Measurements from ENCODE around the gene NXT1. TPM values are rescaled to one million over a fixed set of nuclear protein-coding genes. Genes with fewer than 3 reads are reported as not detected.

The NXT1 gene
- total RNA-seq, 2 experiments from 2014 or later, result 48.7 to 50.2 TPM

DNA sequence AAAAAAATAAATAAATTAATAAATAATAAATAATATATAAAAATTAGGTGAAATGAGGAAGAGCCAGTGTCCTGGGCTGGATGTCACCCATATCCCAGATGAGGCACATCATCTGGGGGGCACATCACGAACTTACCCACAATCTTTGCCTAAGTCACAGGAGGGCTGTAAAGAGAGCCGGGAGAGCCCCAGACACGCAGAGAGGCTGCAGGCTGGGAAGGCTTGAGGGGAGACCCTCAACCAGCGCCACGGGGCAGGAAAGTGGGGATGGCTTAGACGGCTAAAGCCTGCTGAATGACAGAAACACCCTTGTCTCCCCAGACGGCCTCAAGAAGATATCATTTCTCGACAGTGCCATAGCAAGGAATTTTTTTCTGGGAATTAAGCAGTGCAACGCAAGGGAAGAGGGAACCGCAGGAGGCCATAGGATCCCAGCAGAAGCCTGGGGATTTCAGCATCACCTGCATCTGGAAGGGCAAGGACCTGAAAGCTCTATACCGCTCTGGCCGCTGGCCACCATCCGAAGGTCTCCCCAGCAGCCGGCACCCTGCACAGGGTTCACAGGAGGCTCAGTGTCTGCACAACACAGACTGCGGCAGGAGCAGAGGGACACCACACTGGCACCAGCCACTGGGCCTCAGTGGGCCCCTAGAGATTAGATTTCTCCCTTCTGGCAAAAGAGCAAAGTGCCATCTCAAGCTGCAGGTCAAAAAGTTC lies 22.8 kb upstream of the NXT1 start:
- CTCF ChIA-PET, result no interaction called here
- POLR2A ChIA-PET, result no interaction called here

DNA sequence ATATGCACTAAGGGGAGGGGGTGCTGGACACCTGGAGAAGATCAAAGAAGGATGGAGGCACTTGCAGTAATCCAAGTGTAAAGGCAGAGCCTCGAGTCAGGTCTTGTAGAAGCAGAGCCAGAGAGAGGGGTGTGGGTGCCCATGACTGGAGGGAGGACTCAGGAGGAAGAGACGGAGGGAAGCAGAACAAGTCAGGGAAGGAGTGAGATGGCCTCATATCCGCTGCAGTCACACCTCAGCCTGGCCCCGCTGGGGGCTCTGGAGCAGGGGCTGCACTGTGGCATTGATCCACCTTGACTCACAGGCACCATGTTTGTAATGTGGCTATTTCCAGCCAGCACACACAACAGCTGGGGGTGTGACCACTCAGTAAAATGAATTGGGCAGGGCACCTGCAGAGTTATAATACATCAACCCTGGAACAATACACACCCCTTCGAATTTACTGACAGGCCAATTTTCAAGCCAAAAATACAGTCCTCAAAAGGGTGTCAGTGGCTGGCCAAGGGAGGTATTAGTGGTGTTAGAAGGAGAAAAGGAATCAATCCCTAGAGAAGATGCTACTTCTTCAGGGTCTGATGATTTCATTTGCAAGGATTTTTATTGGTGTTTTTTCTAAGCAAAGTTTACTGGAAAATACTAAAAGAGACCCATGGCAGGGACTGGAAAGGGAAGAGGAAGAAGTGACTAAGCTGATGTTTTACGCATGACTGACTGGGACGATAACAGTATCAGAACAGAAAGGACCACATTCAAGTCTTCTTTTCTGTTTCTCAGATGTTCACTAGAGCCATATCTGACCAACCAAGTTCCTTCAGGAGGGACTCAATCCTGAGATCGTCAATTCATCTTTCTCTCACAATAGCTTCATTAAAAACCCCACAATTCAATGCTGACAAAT lies 18.9 kb upstream of the NXT1 start:
- CTCF ChIA-PET, result no interaction called here
- POLR2A ChIA-PET, result no interaction called here

DNA sequence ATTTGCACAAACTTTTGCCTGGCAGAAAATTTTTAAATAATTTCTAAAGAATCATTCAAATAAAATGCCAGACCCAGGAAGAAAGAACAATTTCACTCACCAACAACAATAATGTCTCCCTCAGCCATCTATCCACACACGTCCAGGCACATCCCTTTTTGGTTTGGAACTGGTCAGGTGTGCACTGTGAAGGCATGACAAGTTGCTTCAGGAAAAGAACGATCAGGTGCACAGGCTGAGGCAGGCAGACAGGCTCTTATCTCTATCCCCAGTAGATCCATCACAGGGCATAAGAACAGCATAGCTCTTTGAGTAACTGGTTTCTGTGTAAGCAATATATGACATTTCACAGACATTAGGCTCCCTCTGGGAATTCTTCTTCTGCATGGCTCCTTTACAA lies 18.1 kb upstream of the NXT1 start:
- ChIA-PET CTCF (no interaction called here), POLR2A (no interaction called here)

DNA sequence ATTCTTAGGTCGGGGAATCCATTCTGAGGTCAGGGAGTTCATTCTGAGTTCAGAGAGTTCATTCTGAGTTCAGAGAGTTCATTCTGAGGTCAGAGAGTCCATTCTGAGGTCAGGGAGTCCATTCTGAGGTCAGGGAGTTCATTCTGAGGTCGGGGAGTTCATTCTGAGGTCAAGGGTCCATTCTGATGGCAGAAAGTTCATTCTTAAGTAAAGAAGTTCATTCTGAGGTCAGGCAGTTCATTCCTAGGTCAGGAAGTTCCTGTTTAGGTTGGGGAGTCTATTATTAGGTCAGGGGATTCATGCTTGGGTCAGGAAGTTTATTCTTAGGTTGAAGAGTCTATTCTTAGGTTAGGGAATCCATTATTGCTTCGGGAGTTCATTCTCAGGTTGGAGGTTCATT lies 16.5 kb upstream of the NXT1 start:
- POLR2A ChIA-PET, result no interaction called here
- CTCF ChIA-PET, result no interaction called here

DNA sequence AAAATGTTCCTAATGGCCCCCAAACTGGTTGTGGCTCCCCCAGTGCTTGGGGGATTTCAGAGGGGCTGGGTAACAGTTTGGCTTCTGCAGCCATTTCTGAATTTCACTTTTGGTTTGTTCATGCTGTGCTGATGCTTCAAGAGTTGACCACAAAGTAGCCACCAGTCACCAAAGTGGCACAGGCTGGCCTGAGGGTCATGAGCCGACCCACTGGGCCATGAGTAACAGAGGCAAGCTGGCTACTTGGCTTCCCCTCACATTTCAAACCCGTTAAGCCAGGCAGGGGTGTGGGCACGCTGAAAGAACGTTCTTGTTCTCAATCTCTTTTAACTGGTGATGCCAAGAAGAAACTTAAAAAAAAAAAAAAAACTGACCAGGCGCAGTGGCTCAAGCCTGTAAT lies 15.1 kb upstream of the NXT1 start:
- ChIA-PET POLR2A (no interaction called here), CTCF (no interaction called here)

DNA sequence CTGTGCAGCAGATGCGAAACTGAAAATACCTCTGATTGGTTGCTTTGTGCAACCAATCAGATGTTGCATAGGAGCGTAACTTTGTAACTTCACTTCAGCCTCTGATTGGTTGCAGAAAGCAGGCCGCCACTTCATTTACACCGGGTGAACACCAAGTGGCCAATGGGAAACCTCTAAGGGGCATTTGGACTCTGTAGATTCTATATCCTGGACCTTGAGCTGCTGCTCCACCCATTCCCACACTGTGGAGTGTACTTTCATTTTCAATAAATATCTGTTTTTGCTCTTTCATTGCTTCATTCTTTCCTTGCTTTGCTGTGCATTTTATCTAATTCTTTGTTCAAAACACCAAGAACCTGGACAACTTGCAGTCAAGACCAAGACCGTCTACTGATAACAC lies 14.1 kb upstream of the NXT1 start:
- POLR2A ChIA-PET, result no interaction called here
- CTCF ChIA-PET, result no interaction called here

DNA sequence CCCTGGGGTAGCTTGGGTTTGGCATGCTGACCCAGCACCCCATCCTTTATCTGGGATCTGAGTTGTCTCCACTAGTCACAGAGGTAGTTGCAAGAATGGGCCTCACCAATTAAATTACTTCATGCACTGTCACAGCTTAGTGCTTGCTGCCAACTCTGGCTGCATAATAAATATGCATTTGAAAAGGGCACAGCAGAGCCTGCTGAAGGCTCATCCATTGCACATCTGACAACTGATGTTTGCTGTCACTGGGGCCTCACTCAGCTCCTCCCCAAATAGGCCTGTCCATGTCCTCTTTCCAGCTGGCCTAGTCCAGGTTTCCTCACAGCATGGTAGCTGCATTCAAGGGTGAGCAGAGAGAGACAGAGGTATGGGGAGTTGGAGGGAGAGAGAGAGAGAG lies 13.3 kb upstream of the NXT1 start:
- ChIA-PET CTCF (no interaction called here), POLR2A (no interaction called here)

DNA sequence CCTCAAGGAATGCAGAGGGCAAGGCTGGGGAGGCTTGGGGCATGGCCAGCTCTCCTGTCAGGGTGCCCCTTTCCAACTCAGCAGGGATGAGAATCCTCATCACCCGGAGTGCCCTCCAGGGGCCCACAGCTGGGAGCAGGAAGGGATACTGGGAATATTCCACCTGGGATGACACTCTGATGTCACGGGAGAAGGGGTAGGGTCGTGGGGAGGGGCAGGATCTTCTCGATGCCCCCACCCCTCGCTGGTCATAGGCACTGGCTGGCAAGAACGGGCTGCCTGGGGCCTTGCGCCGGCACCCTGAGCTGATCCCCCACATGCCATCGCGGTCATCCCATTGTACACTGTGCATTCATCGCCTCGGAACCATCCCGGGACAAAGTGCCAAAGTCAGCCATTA lies 10.6 kb upstream of the NXT1 start:
- ChIA-PET CTCF (interaction anchor here (0.9 to 1.3 kb wide), 2 partner anchors 10 to 648 kb away, joined by 3 read pairs; no protein-coding TSS in a partner anchor), POLR2A (interaction anchor here (1.3 kb wide), 1 partner anchor 10 kb away, joined by 4 read pairs; no protein-coding TSS in a partner anchor)

DNA sequence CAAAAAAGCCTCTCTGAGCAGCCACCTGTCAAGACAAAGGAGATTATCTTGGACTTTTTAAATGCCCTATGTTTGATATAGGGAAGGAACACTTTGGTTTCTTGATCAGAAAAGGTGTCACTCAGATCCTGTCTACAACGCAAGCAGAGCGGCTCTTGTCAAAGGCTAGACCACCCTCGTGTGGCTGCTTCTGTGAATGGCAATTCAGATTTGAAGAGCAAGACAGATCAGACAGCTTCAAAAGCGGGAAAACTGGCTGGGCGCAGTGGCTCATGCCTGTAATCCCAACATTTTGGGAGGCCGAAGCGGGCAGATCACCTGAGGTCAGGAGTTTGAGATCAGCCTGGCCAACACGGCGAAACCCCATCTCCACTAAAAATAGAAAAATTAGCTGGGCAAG lies 10.1 kb upstream of the NXT1 start:
- POLR2A ChIA-PET, result interaction anchor here (1.3 kb wide), 1 partner anchor 9 kb away, joined by 4 read pairs; no protein-coding TSS in a partner anchor
- CTCF ChIA-PET, result interaction anchor here (1.3 kb wide), 1 partner anchor 649 kb away, joined by 3 read pairs; no protein-coding TSS in a partner anchor

DNA sequence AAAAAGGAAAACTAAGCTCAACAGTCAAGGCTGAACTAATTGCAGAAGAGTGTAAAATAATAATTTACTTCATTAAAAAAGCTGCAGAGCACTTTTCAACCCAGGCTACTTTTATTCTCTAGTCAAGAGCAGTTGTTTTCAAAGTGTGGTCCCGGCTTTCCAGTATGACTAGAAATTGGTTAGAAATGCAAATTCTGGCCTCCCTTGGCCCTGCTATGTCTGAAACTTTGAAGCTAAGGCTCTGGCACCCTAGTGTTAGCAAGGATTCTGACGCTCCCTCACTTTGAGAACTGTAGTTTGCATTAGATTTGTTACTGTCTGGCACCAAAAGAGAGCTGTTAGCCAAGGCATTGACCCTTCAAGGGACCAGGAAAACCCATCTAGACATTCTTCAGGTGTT lies 9.5 kb upstream of the NXT1 start:
- CTCF ChIA-PET, result interaction anchor here (0.7 to 1.3 kb wide), 2 partner anchors 649 to 1527 kb away, joined by 3 to 7 read pairs; no protein-coding TSS in a partner anchor
- POLR2A ChIA-PET, result interaction anchor here (1.3 kb wide), 1 partner anchor 9 kb away, joined by 4 read pairs; no protein-coding TSS in a partner anchor

DNA sequence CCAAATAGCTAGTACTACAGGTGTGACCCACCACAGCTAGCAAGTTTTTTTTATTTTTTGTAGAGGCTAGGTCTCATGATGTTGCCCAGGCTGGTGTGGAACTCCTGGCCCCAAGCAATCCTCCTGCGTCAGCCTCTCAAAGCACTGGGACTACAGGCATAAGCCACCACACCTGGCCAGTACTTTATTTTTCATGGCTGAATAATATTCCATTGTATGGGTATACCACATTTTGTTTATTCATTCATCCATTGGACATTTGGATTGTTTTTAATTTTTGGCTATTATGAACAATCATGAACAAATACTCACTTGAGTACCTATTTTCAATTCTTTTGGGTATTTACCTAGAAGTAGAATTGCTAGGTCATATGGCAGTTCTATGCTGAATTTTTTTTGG lies 7.0 kb upstream of the NXT1 start:
- CTCF ChIA-PET, result no interaction called here
- POLR2A ChIA-PET, result no interaction called here

DNA sequence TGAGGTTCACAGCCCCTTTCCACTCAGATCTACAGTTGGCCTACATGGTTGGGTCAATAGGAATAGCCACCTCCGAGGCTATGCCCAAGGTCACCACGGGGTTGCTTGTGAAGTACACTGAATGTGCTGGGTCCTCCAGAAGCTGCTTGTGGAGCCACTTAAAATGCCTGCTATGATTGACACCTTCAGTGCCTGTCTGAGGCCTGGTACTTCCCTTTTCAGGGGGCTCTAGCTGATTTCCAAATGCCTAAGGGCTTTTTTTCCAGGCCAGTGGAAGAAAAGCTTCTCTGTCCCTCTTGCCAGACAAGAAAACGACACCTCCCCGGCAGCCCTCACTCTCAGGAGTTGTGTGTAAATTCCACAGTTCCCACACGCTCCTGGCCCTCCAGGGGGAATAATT lies 6.3 kb upstream of the NXT1 start:
- ChIA-PET CTCF (no interaction called here), POLR2A (no interaction called here)

DNA sequence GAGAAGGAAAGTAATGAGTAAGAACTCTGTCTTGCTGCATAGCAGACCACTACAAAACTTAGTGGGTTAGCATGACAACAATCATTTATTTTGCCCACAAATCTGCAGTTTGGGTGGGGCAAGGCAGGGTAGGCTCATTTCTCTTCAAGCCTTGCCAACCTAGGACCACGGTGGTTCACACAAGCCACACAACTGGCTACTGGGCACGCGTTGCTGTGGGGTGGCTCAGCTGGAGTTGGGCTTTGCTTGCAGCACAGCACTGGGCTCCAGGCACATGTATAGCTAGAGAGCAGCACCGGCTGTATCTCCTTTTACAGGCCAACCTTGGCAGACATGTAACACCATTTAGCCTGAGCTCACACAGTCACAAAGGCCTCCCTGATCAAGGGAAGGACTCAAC lies 4.6 kb upstream of the NXT1 start:
- ChIA-PET POLR2A (no interaction called here), CTCF (no interaction called here)

DNA sequence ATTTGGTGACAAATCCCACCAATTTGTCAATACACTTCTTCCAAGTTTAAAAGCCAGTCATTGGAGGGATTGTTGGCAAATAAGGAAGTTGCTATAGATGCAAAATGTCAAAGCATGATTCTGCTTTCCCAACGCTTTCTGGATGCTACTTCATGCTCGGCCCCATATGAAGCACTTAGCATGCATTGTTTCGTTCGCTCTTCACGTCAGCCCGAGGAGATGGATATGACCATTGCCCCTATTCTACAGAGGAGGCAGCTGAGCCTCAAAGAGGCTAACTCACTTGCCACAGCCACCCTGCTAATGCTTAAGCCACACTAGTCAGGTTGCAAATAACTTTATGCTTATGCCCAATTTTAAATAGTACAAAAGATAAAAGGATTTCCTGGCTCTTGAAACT lies 2.8 kb upstream of the NXT1 start:
- CTCF ChIA-PET, result no interaction called here
- POLR2A ChIA-PET, result no interaction called here

DNA sequence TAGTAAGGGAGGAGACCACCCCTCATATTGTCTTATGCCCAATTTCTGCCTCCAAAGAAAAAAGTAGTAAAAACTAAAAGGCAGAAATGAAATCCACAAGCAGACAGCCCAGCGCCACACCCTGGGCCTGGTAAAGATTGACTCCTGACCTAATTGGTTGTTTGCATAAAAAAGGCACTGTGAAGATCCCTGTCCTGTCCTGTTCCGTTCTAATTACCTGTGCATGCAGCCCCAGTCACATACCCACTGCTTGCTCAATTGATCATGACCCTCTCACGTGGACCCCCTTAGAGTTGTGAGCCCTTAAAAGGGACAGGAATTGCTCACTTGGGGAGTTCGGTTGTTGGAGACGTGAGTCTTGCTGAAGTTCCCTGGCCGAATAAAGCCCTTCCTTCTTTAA lies 2.1 kb upstream of the NXT1 start:
- CTCF ChIA-PET, result interaction anchor here (3.2 kb wide), 1 partner anchor 72 kb away, joined by 18 read pairs; the partner anchor contains the start of gene NAPB
- POLR2A ChIA-PET, result interaction anchor here (3.3 kb wide), 1 partner anchor 72 kb away, joined by 39 read pairs; the partner anchor contains the start of gene NAPB

DNA sequence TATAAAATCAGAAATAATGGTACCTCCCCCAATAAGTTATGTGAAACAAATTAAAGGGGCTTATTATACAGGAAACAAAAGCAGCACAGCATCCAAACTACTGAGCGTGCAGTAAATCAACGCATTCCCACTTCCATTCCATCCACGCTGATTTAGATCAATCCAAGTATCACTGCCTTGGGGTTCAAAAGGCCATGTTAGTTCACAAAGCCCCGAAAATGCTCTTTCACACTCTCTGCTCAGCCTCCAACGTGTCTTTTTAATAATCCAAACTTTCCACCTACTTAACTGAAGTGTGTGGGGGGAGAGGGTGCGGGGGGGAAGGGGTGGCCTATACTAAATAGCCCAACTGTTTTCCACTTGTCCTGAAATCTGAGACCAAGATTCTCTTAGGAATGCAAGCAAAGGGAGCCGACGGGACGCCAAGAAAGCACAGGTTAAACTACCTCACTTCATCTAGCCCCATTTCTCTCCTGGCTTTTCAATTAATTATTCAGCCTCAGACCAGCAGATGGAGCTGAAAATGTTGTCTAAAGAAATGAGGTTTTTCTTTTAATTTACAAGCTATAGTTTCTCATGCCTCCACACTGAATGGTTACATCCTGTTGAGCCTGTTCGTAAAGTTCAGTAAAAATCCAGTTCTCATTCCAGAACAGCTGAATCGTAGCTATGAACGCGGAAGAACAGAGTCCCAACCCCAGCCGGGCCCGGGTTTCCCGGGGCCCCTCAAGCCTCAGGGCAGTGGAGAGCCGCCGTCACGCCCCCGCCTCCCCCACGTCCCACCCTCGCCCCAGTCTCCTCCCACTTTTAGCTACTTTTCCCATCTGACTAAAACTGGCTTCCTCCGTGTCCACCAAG lies 1.0 kb upstream of the NXT1 start:
- POLR2A ChIA-PET, result interaction anchor here (0.5 to 3.3 kb wide), 12 partner anchors 9 to 1899 kb away, joined by 3 to 39 read pairs (median 4); partner anchors contain the start of genes GZF1, NAPB and PYGB
- CTCF ChIA-PET, result interaction anchor here (0.7 to 3.2 kb wide), 7 partner anchors 8 to 71 kb away, joined by 3 to 18 read pairs (median 3); partner anchors contain the start of gene NAPB

DNA sequence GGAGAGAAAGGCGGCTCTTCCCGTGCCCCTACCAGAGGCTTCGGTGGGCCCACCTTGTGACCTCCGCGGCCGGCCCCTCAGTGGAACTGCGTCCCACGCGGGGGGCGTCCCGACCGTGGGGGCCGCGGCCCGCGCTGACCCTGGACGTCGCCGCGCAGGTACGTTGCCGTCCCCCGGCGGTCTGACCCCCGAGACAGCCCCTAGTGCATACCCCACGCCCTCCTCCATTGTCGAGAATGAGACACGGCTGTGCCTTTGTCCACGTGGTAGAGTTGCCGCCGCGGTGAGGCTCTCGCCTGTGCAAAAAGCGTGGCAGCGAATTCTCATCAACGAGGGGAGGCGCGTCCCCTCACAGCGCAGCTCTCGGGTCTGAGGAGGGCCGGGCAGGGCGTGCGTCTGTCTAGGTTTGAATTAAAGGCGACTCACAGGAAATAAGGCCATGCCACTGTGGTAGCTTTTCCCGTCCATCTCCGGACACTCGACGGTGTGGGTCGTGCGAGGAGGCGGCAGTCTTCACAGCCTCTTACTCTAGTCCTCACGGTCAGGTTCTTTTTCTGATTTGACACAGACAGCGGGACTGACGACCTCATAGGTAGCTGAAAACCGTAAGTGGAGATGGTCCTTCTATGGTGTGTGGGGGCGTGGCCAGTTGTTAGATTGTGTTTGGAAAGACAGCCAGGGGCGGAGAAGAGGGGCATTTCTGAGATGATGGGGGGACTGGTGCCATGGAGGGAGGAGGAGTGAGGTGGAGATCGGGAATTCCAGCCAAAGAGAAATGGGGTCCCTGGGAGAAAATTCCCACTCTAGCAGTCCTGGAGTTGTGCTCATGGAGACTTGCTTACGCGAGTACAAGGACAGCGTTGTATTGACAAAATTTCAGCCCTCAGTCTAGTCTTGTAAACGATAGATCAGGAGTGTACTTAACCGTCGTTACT lies 580 bp downstream of the NXT1 start:
- ChIA-PET POLR2A (interaction anchor here (0.8 to 3.3 kb wide), 5 partner anchors 8 to 265 kb away, joined by 3 to 39 read pairs (median 23); partner anchors contain the start of genes CD93, GZF1 and NAPB), CTCF (interaction anchor here (0.7 to 3.2 kb wide), 3 partner anchors 10 to 562 kb away, joined by 3 to 18 read pairs (median 10); partner anchors contain the start of gene NAPB)

DNA sequence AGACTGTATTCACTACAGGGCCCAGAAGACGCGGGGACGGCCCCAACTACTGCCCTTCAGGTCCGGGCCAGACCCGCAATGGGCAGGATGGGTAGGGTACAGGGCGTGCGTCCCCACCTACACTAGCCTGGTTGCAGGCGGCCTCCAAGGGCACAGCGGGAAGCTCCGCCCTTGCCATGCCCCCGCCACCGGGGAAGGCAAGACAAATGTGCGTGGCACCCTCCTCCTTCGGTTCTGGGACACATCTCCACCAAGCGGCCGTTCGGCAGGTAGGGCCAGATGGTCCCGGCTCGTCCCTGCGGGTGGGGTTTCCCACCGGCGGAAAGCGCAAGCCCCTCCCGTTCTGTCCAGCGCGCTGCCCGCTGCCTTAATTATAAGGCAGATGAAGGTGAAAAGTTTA lies 5.6 kb downstream of the NXT1 start:
- ChIA-PET POLR2A (no interaction called here), CTCF (no interaction called here)

Data from activated CD8-positive, alpha-beta memory T cell treated with anti-CD3 and anti-CD28 coated beads for 36 hours (primary cell).